H1 (cell line): Measurements from ENCODE around the gene COX7A2. TPM values are rescaled to one million over a fixed set of nuclear protein-coding genes. Genes with fewer than 3 reads are reported as not detected.

Experiments
- CHD7 ChIP-seq: fragments of 300-600 bp; sonication (generic); IDR thresholded peaks from 2 replicates; pipeline ENCODE4 v1.7.1; 2012; ENCODE audit warnings: low read length, moderate library complexity, mild to moderate bottlenecking, inconsistent platforms; ENCODE audit not compliant: insufficient replicate concordance
- polyA plus RNA-seq, 7 experiments: library from polyadenylated mRNA; depleted of rRNA in 3 of 7; stranded (reverse) in 5 of 7; unstranded in 2 of 7; fragments of >200 nt in 5 of 7; fragments of 200-250 nt in 2 of 7; gene quantifications; 1 replicate in 5 of 7; 2 replicates in 1 of 7; 4 replicates in 1 of 7; pipeline versions ENCODE4 v1.2.1 to v1.2.3, GENCODE V29; 2011 to 2013; ENCODE audit warnings: missing spikeins in 2 of 7, mixed read lengths in 2 of 7
- total RNA-seq: library from RNA; stranded (reverse); fragmentation: NEBNext Ultra II Directional; extraction: Animal tissue kit (Norgen Biotek cat#: 25700); gene quantifications from 2 replicates; pipeline ENCODE4 v1.2.1, GENCODE V29; 2021

Gene COX7A2
- total and polyA plus RNA-seq, 2 of the 8 experiments (the other 6 are each of a cell fraction or from before 2014, with no cell fraction given) = 262 to 468 TPM

- no peak for TF ChIP-seq CHD7
Measured at GRCh38 chr6:75288023-75288422, 44.4 kb upstream of the COX7A2 start (continued).
